ENCODE results near the gene GOSR2. TPM values are rescaled to one million over a fixed set of nuclear protein-coding genes. Genes with fewer than 3 reads are reported as not detected.

The GOSR2 gene
- total and polyA plus RNA-seq, 3 experiments from 2014 or later: 50.6 to 62.4 (median 61.1) TPM

DNA sequence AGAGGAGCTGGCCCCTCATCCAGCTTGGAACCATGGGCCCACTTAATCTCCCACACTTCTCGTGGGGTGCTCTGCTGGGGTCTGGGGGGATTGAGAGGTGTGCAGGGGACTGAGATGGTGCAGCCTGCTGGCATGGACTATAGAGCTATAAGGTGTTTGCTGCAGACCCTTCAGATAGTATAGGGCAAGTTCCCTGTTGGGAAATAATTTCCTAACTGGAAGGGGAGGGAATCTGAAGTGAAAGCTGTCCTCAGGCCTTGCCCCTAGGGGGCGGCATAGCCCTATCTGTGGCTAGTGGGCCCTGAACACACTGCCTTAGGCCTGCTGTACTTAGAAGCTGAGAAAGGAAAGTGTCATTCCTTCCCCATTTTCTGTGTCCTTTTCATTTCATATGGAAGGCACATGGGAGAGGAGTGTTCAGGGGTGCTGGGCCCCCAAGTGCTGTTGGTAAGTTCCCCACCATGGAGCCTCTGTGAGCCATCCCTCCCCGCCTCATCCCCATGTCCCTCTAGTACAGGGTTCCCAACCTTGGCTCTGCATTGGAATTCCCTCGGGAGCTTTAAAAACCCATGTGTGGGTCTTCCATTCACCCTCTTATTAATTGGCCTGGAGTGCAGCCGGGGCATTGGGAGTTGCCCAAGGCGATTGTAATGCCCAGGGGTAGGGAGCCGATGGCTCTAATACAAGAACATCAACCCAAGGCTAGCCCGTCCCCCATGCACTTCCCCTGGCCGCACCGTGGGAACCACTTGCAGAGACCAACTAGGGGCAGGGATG, 19.7 kb downstream of the GOSR2 start:
- POLR2A ChIA-PET: no interaction called here
- peak; percentile 10 to 61 (median 21) for DNase-seq
- Histone ChIP-seq H3K27me3 (ENCODE audit: insufficient read depth, low read length, poor library complexity, severe bottlenecking) (no peaks in the 10 kb centered on the region), H3K36me3 (ENCODE audit: insufficient read depth, low read length) (peaks cover 18% of the 10 kb centered on the region), H3K4me3 (ENCODE audit: low read length) (no peak overlapping the region), H3K9me3 (ENCODE audit: low read length) (no peaks in the 10 kb centered on the region), H3K4me1 (ENCODE audit: insufficient read depth, low read length) (peaks cover 12% of the 10 kb centered on the region), H3K27ac (ENCODE audit: low read depth, low read length) (no peak overlapping the region)
- Mint-ChIP-seq H3K27me3 (no peaks in the 10 kb centered on the region), H3K27ac (peak overlapping the region in 4 of 8 donors; percentile 14 to 78 (median 66)), H3K4me1 (peaks cover 13 to 22% (median 18%) of the 10 kb centered on the region in 3 donors), H3K4me3 (no peak overlapping the region), H3K36me3 (peaks cover 4 to 40% (median 10%) of the 10 kb centered on the region in 3 donors), H3K9me3 (no peaks in the 10 kb centered on the region)
- CTCF ChIA-PET: interaction anchor here (1.0 to 2.7 kb wide), 9 partner anchors 12 to 667 kb away, joined by 3 to 9 read pairs (median 6); no protein-coding TSS in a partner anchor

DNA sequence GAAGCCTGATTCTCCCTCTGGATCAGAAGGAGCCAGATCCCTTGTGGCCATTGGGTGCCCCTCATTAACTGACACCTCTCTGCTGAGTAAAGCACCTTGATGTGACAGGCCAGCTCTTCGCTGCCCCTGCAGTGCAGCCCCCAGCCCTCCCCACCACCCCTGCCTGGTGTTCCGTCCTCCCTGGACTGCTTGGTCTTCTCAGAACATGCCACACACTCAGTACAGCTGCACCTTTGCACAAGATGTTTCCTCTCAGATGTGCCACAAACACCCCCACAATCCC, 20.2 kb downstream of the GOSR2 start:
- no peaks in the 10 kb centered on the region for H3K27me3 ChIP-seq (ENCODE audit: insufficient read depth, low read length, poor library complexity, severe bottlenecking)
- Mint-ChIP-seq H3K36me3 (peaks cover 4 to 36% (median 10%) of the 10 kb centered on the region in 3 donors), H3K9me3 (no peaks in the 10 kb centered on the region), H3K4me3 (peak overlapping the region in 1 of 7 donors; percentile 26), H3K27ac (peak overlapping the region in 5 of 8 donors; percentile 12 to 78 (median 52)), H3K27me3 (no peaks in the 10 kb centered on the region), H3K4me1 (peaks cover 13 to 22% (median 18%) of the 10 kb centered on the region in 3 donors)
- no peak for DNase-seq
- H3K9me3 ChIP-seq (ENCODE audit: low read length): no peaks in the 10 kb centered on the region
- ChIA-PET CTCF (interaction anchor here (1.0 to 2.7 kb wide), 5 partner anchors 13 to 373 kb away, joined by 4 to 8 read pairs (median 6); no protein-coding TSS in a partner anchor), POLR2A (no interaction called here)
- no peak overlapping the region for H3K27ac ChIP-seq (ENCODE audit: low read depth, low read length)
- no peak overlapping the region for H3K4me3 ChIP-seq (ENCODE audit: low read length)
- H3K4me1 ChIP-seq (ENCODE audit: insufficient read depth, low read length): peaks cover 12% of the 10 kb centered on the region
- peaks cover 18% of the 10 kb centered on the region for H3K36me3 ChIP-seq (ENCODE audit: insufficient read depth, low read length)

DNA sequence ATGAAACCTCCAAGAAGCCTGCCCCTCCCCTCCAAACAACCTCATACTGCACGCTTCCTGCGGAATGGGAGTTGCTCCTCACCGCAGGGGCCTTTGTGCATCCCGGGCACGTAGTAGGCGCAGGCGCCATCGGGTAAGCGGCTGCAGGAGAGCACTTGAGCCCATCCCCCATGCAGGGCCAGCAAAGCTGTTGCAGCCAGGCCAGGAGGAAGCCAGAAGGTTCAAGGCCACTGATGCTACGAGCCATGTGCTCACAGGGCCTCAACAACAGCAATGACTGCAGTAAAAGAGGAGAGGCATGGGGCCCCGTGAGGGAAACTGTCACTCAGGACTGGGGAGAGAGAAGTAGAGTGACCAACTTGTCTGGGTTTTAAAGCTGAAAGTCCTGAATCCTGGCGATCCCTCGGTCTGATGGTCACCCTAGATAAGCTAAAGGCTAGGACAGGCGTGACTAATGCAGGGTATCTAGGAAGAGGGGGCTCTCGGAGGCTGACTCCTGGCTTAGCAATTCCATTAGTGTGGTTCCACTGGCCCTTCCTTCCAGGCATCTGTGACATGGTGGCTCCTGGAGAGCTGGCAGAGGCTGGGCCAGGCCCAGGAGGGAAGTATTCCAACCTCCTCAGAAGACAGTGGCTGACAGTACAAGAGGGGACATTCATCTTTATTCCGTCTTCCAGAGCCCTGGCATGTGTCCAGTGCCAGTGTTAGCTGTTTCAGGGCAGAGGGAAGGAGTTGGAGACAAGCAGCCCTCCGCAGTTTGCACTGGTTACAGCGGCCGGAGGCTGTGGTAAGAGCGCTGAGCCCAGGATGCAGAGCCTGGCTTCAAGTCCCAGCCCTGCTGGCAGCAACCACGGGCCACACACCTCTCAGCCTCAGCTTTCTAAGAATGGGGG, 20.8 kb downstream of the GOSR2 start:
- Mint-ChIP-seq H3K27me3 (no peaks in the 10 kb centered on the region), H3K9me3 (no peaks in the 10 kb centered on the region), H3K36me3 (peaks cover 4 to 30% (median 5%) of the 10 kb centered on the region in 3 donors), H3K4me1 (peaks cover 13 to 22% (median 18%) of the 10 kb centered on the region in 3 donors), H3K27ac (peak overlapping the region in 6 of 8 donors; percentile 18 to 78 (median 60)), H3K4me3 (peak overlapping the region in 1 of 7 donors; percentile 26)
- CTCF ChIA-PET: interaction anchor here (1.0 to 1.4 kb wide), 2 partner anchors 20 to 108 kb away, joined by 3 to 4 read pairs; no protein-coding TSS in a partner anchor
- DNase-seq: no peak
- H3K9me3 ChIP-seq (ENCODE audit: low read length): no peaks in the 10 kb centered on the region
- H3K27me3 ChIP-seq (ENCODE audit: insufficient read depth, low read length, poor library complexity, severe bottlenecking): no peaks in the 10 kb centered on the region
- H3K4me3 ChIP-seq (ENCODE audit: low read length): no peak overlapping the region
- POLR2A ChIA-PET: no interaction called here
- H3K27ac ChIP-seq (ENCODE audit: low read depth, low read length): no peak overlapping the region
- H3K36me3 ChIP-seq (ENCODE audit: insufficient read depth, low read length): peaks cover 16% of the 10 kb centered on the region
- peaks cover 12% of the 10 kb centered on the region for H3K4me1 ChIP-seq (ENCODE audit: insufficient read depth, low read length)

DNA sequence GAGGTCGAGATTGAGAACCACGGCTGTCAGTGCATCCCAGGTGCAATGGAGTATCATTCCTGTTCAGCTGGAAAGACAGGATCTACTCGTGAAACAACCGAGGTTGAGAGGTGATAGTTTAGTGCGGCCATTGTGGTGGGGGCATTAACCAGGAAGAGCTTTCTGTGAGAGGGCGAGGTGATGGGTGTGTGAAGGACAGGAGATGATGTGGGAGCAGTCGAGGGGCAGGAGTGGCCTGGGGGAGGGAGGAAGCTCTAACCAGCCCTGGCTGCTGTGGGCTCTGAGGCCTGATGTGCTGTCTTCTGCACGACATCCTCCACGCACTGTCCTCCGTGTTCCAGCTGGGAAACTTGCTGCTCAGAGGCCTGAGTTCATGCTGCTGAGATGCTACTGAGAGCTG, 22.0 kb downstream of the GOSR2 start:
- peaks cover under 1 to 27% (median 2%) of the 10 kb centered on the region in 3 donors for H3K36me3 Mint-ChIP-seq
- Histone ChIP-seq H3K9me3 (ENCODE audit: low read length) (no peaks in the 10 kb centered on the region), H3K27ac (ENCODE audit: low read depth, low read length) (no peak overlapping the region), H3K27me3 (ENCODE audit: insufficient read depth, low read length, poor library complexity, severe bottlenecking) (no peaks in the 10 kb centered on the region), H3K4me3 (ENCODE audit: low read length) (no peak overlapping the region), H3K4me1 (ENCODE audit: insufficient read depth, low read length) (peaks cover 12% of the 10 kb centered on the region), H3K36me3 (ENCODE audit: insufficient read depth, low read length) (peaks cover 7% of the 10 kb centered on the region)
- no peaks in the 10 kb centered on the region for H3K27me3 Mint-ChIP-seq
- peak overlapping the region in 1 of 7 donors; percentile 81 for H3K4me3 Mint-ChIP-seq
- peaks cover 13 to 22% (median 18%) of the 10 kb centered on the region in 3 donors for H3K4me1 Mint-ChIP-seq
- DNase-seq: no peak
- ChIA-PET CTCF (interaction anchor here (1.4 kb wide), 1 partner anchor 19 kb away, joined by 3 read pairs; no protein-coding TSS in a partner anchor), POLR2A (no interaction called here)
- H3K9me3 Mint-ChIP-seq: no peaks in the 10 kb centered on the region
- peak overlapping the region in 2 of 8 donors; percentile 83 to 88 for H3K27ac Mint-ChIP-seq

DNA sequence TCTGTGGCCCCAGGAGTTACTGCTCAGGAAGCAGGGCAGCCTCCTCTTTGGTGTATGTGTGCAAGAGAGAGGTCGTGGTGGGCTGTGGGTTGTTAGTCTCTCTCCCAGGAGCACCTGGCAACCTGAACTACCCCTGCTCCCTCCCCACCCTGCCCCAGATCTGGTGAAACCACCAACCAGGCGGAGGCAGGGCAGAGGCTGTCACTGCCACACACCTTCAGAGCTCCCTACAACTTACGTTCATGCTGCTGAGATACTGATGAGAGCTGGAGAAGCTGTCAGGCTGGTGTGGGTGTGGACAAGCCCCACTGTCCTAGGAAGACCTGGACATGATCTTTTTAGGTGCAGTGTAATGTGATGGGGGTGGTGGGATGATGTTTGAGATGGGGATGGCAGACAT, 24.3 kb downstream of the GOSR2 start:
- Mint-ChIP-seq H3K36me3 (peaks cover 0 to 11% (median 0%) of the 10 kb centered on the region in 3 donors), H3K27ac (no peak overlapping the region), H3K4me3 (no peak overlapping the region), H3K27me3 (no peaks in the 10 kb centered on the region), H3K9me3 (no peaks in the 10 kb centered on the region), H3K4me1 (peaks cover 11 to 22% (median 18%) of the 10 kb centered on the region in 3 donors)
- H3K36me3 ChIP-seq (ENCODE audit: insufficient read depth, low read length): no peaks in the 10 kb centered on the region
- POLR2A ChIA-PET: no interaction called here
- H3K27me3 ChIP-seq (ENCODE audit: insufficient read depth, low read length, poor library complexity, severe bottlenecking): no peaks in the 10 kb centered on the region
- H3K27ac ChIP-seq (ENCODE audit: low read depth, low read length): no peak overlapping the region
- DNase-seq: no peak
- peaks cover 12% of the 10 kb centered on the region for H3K4me1 ChIP-seq (ENCODE audit: insufficient read depth, low read length)
- no peak overlapping the region for H3K4me3 ChIP-seq (ENCODE audit: low read length)
- H3K9me3 ChIP-seq (ENCODE audit: low read length): no peaks in the 10 kb centered on the region
- CTCF ChIA-PET: no interaction called here

DNA sequence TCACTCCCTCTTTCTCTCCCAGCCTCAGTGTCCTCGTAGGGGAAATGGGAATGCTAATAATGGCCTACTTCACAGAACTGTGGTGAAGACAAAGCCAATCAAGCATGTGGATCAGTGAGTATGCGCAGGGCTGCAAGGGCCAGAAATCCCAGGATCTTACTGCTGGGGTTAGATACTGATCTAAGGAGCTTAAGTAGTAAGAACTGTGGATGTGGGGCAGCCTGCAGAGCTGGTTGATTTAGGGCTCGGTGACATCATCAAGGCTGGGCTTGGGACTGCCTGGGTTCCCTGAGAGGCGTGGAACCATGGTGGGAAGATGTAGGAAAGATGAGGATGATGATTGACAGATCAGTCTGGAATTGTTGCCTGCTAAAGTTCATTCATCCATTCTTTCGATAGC, 25.6 kb downstream of the GOSR2 start:
- Histone ChIP-seq H3K4me3 (ENCODE audit: low read length) (no peak overlapping the region), H3K27ac (ENCODE audit: low read depth, low read length) (no peak overlapping the region), H3K36me3 (ENCODE audit: insufficient read depth, low read length) (no peaks in the 10 kb centered on the region), H3K4me1 (ENCODE audit: insufficient read depth, low read length) (peaks cover 8% of the 10 kb centered on the region), H3K9me3 (ENCODE audit: low read length) (no peaks in the 10 kb centered on the region), H3K27me3 (ENCODE audit: insufficient read depth, low read length, poor library complexity, severe bottlenecking) (no peaks in the 10 kb centered on the region)
- Mint-ChIP-seq H3K9me3 (no peaks in the 10 kb centered on the region), H3K4me1 (peaks cover 9 to 16% (median 15%) of the 10 kb centered on the region in 3 donors), H3K4me3 (no peak overlapping the region), H3K27me3 (peaks cover 0 to 1% of the 10 kb centered on the region in 2 donors), H3K36me3 (peaks cover 0 to 9% (median 0%) of the 10 kb centered on the region in 3 donors), H3K27ac (peak overlapping the region in 1 of 8 donors; percentile 61)
- no peak for DNase-seq
- ChIA-PET POLR2A (no interaction called here), CTCF (interaction anchor here (1.7 to 2.0 kb wide), 2 partner anchors 7 to 9 kb away, joined by 4 to 7 read pairs; no protein-coding TSS in a partner anchor)

DNA sequence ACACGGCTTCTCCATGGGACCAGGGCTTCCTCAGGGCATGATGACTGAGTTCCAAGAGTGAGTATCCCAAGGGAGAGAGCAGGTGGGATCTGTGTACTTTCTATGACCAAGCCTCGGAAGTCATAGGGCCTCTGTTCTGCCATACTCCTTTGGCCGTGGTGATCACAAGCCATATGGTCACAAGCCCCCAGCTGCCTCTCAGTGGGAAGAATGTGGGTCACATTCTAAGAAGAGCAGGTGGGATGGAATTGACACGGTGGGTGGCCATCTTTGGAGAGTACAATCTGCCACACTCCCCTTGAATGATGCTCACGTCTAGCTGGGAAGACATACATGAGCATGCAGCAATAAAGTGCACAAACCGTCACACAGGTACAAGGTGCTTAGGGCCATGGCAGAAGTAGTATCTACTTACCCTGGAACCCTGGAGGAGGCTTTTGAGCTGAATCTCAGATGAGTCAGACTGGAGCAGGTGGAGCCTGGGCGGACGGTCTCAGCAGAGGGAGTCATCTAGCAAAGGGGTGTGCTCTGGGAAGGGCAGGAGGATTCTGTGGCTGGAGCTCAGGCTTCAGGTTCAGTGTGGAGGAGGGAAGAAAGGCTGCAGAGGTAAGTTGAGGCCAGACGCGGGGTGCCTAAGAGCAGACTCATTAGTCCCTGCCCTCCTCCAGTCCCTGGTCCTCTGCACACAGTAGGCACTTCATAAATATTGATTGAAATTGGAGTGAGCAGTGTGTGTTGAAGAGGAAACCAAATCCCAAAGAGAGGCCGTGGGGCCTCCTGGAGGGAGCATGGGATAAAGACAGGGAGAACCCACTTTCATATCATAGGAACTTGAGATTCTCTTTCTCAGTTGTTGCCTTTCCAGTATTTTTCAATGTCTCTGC, 26.6 kb downstream of the GOSR2 start:
- POLR2A ChIA-PET: no interaction called here
- no peak overlapping the region for H3K27ac Mint-ChIP-seq
- no peak overlapping the region for H3K27ac ChIP-seq (ENCODE audit: low read depth, low read length)
- no peaks in the 10 kb centered on the region for H3K36me3 ChIP-seq (ENCODE audit: insufficient read depth, low read length)
- no peaks in the 10 kb centered on the region for H3K9me3 Mint-ChIP-seq
- no peaks in the 10 kb centered on the region for H3K9me3 ChIP-seq (ENCODE audit: low read length)
- H3K4me3 ChIP-seq (ENCODE audit: low read length): no peak overlapping the region
- no peak overlapping the region for H3K4me3 Mint-ChIP-seq
- H3K27me3 Mint-ChIP-seq: peaks cover 0 to 1% of the 10 kb centered on the region in 2 donors
- CTCF ChIA-PET: interaction anchor here (1.7 to 2.0 kb wide), 2 partner anchors 8 to 10 kb away, joined by 4 to 7 read pairs; no protein-coding TSS in a partner anchor
- DNase-seq: no peak
- H3K4me1 Mint-ChIP-seq: peaks cover 4 to 8% (median 7%) of the 10 kb centered on the region in 3 donors
- H3K4me1 ChIP-seq (ENCODE audit: insufficient read depth, low read length): no peaks in the 10 kb centered on the region
- H3K36me3 Mint-ChIP-seq: peaks cover 0 to 9% (median 0%) of the 10 kb centered on the region in 3 donors
- H3K27me3 ChIP-seq (ENCODE audit: insufficient read depth, low read length, poor library complexity, severe bottlenecking): no peaks in the 10 kb centered on the region
